ENCODE measurements around the gene SLAMF9. TPM values are rescaled to one million over a fixed set of nuclear protein-coding genes. Genes with fewer than 3 reads are reported as not detected.

SLAMF9 gene
- total RNA-seq, 1 donor from 2014 or later, result not detected

DNA sequence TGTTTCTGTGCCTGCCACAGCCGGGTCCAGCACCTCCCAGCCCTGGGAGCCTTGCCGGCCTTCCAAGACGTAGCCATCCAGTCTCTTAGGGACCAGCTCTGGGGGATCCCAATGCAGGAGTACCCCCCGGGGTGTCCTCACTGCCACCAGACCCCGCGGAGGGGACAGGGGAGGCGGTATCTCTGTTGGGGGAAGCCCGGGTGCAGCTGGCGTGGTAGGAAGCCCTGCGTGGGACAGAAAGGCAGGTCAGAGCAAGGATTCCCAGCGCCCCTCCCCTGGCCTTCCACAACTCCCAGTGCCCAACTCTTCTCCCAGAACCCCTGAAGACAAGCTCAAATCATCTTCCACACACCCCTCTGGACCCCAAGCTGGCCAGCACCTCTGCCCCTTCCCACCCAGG, 23.8 kb downstream of the SLAMF9 start:
- H3K4me3 ChIP-seq, result no peak overlapping the region
- DNase-seq, result no peak
- no peaks in the 10 kb centered on the region for H3K27me3 ChIP-seq (ENCODE audit: low read depth)
- intact Hi-C loops (cut with micrococcal nuclease), result no loop called here
- no peaks in the 10 kb centered on the region for H3K36me3 ChIP-seq
- TF ChIP-seq, protein P1, sequence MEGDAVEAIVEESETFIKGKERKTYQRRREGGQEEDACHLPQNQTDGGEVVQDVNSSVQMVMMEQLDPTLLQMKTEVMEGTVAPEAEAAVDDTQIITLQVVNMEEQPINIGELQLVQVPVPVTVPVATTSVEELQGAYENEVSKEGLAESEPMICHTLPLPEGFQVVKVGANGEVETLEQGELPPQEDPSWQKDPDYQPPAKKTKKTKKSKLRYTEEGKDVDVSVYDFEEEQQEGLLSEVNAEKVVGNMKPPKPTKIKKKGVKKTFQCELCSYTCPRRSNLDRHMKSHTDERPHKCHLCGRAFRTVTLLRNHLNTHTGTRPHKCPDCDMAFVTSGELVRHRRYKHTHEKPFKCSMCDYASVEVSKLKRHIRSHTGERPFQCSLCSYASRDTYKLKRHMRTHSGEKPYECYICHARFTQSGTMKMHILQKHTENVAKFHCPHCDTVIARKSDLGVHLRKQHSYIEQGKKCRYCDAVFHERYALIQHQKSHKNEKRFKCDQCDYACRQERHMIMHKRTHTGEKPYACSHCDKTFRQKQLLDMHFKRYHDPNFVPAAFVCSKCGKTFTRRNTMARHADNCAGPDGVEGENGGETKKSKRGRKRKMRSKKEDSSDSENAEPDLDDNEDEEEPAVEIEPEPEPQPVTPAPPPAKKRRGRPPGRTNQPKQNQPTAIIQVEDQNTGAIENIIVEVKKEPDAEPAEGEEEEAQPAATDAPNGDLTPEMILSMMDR (IDR thresholded peaks at IDR 0.05; ENCODE audit: borderline replicate concordance), result no peak
- H3K9me3 ChIP-seq (replicated peaks), result no peaks in the 10 kb centered on the region
- no peak overlapping the region for H3K27ac ChIP-seq (replicated peaks)
- H3K4me1 ChIP-seq, result peaks cover 12% of the 10 kb centered on the region

DNA sequence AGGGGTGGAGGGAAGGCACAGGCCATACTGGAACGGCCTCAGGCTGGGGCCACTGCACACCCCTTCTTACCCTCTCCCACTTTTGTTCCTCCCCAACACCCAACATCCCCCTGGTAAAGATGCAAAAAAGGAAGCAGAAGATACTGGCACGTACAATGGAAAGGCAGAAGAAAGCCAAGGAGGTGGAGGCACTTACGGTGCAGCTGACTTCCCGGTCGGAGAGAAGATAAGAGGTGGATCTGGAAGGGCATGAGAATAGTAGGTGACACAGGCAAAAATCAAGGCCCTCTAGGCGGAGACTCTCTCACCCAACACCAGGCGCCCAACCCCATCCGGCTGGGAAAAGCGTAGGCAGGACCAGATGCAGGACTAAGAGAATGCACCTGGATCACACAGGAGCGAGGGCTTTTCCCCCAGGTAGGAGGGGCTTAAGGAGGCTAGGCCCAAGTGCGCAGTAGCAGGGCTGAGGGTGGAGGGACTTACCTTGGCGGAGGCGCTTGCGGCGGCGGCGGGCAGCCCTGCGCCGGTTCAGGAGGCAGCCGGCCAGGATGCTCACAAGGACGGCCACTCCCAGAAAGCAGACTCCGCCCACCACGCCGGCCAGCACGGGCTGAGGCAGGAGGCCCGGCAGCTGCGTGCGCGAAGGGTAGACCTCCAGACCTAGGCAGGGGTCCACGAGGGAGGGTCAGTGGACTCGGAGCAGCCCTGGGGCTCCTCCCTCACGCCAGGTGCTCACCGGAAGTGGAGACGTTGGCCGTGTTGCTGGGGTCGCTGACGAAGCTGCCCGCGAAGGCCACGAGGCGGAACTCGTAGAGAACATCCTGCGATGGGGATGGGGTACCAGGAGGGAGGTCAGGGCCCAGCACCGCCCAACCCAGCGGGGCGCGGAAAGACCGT, 24.6 kb downstream of the SLAMF9 start:
- no peak overlapping the region for H3K4me3 ChIP-seq
- no peaks in the 10 kb centered on the region for H3K9me3 ChIP-seq (replicated peaks)
- H3K4me1 ChIP-seq, result peaks cover 21% of the 10 kb centered on the region
- TF ChIP-seq, protein P1 (IDR thresholded peaks at IDR 0.05; ENCODE audit: borderline replicate concordance), result no peak
- H3K27me3 ChIP-seq (ENCODE audit: low read depth), result no peaks in the 10 kb centered on the region
- no peak overlapping the region for H3K27ac ChIP-seq (replicated peaks)
- intact Hi-C loops (cut with micrococcal nuclease), result no loop called here
- DNase-seq, result no peak
- no peaks in the 10 kb centered on the region for H3K36me3 ChIP-seq

DNA sequence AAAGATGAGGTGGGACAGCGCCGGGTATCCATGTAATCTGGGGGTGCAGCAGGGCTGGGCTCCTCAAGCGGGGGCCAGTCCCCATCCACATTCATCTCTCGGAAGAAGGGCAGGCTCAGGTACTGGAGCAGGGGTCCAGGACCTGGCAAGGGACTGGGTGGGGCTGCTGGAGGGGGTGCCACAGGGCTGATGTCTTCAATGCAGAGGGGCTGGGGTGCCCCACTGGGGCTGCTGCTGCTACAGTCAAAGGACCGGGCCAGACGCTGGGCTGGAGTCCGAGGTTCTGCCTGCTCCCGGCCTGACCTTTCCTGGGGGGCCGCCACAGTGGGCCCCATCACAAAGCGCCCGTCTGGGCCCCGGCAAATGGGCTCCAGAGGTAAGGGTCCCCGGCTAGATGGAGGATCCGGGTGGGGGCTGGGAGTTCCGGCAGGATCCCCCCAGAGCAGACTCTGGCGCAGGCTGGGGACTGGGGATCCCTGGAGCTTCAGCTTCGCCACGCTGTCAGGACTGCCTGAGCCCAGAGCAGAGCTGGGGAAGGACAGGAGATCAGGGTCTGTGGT, 25.5 kb downstream of the SLAMF9 start:
- no peak for DNase-seq
- Histone ChIP-seq H3K27ac (replicated peaks) (no peak overlapping the region), H3K4me3 (no peak overlapping the region), H3K27me3 (ENCODE audit: low read depth) (no peaks in the 10 kb centered on the region), H3K9me3 (replicated peaks) (no peaks in the 10 kb centered on the region), H3K4me1 (peaks cover 29% of the 10 kb centered on the region), H3K36me3 (no peaks in the 10 kb centered on the region)
- intact Hi-C loops (cut with micrococcal nuclease), result no loop called here
- TF ChIP-seq, protein P1 (IDR thresholded peaks at IDR 0.05; ENCODE audit: borderline replicate concordance), result no peak

DNA sequence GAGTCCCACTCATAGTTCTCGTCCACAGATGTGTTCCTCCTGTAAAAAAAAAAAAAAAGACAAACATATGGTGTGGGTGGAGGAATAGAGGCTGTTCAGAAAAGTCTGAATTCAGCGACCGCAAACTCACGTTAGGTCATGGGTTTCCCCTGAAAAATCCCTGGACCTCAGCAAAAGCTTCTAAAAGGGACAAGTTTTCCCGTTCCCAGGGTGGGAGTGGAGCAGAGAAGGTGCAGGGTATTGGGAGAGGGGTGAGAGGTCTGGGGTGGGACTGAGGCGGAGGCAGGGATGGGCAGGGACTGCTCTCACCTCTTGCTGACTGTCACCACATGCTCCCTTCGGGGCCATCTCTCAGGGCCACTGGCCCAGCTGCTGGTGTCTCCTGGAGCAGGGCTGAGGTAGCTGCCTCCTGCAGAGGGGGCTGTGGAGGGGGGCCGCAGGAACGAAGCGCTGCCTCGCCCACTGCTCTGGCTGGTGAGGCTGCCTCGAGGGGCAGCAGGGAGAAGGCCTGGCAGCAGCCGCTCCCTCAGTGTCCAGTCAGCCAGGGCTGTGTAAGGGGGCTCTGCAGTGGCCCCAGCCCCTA, 26.1 kb downstream of the SLAMF9 start:
- Histone ChIP-seq H3K27ac (replicated peaks) (no peak overlapping the region), H3K27me3 (ENCODE audit: low read depth) (no peaks in the 10 kb centered on the region), H3K36me3 (no peaks in the 10 kb centered on the region), H3K9me3 (replicated peaks) (no peaks in the 10 kb centered on the region), H3K4me3 (no peak overlapping the region), H3K4me1 (peaks cover 35% of the 10 kb centered on the region)
- DNase-seq, result no peak
- TF ChIP-seq, protein P1 (IDR thresholded peaks at IDR 0.05; ENCODE audit: borderline replicate concordance), result no peak
- intact Hi-C loops (cut with micrococcal nuclease), result no loop called here

DNA sequence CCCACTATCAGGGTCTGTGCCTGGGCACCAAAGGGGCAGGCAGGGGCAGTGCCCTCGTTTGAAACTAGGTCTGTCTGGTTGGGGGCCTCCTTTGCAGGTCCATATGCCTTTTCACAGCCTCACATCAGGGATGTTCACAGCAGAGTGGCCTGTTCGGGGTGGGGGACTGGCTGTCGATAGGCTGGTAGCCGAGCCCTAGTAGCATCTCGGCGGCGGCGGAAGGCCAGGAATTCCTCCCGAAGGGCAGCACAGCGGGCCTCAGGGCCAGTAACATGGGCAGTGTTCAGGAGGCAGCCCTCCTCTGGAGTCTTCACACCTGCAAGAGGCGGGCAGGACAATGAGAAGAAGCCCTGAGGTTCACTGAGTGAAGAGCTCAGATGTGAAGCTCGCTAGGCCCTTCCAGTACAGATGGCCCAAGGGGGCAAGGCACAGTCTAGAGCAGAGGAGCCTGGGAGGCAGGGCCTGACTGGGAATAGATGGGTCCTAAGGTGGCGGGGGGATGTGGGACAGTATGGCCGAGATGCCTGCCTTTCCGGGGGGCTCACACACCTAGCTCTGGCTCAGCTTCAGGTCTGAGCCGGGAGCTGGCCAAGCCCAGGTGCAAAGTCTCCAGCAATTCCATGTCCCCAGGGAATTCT, 26.7 kb downstream of the SLAMF9 start:
- H3K27me3 ChIP-seq (ENCODE audit: low read depth), result no peaks in the 10 kb centered on the region
- no peak for DNase-seq
- no peaks in the 10 kb centered on the region for H3K9me3 ChIP-seq (replicated peaks)
- H3K4me1 ChIP-seq, result peaks cover 41% of the 10 kb centered on the region
- intact Hi-C loops (cut with micrococcal nuclease), result no loop called here
- TF ChIP-seq, protein P1 (IDR thresholded peaks at IDR 0.05; ENCODE audit: borderline replicate concordance), result no peak
- no peak overlapping the region for H3K27ac ChIP-seq (replicated peaks)
- H3K36me3 ChIP-seq, result no peaks in the 10 kb centered on the region
- no peak overlapping the region for H3K4me3 ChIP-seq
